CD4-positive, alpha-beta T cell treated with Interleukin-17A for 4 hours (primary cell): Measurements from ENCODE around the gene DDA1.
"Not testable (repeated sequence)": the region's sequence is repeated elsewhere in the genome, so short reads cannot be mapped to it uniquely, and the experiment has no call there.

Source experiments
- DNase-seq: peaks from one replicate; pipeline ENCODE4 v3.0.0-alpha.2; 2020; ENCODE audit warnings: mixed read lengths

Gene DDA1

GRCh38 chr19:17348700-17349099 lies 39.3 kb downstream of the DDA1 start:
- no peak for DNase-seq

GRCh38 chr19:17351815-17352435 lies 42.6 kb downstream of the DDA1 start:
- DNase-seq: no peak

- no peak for DNase-seq
These were observed 43.4 kb downstream of the DDA1 start for GRCh38 chr19:17352608-17353280.

- DNase-seq: no peak
These were observed 44.0 kb downstream of the DDA1 start for GRCh38 chr19:17353386-17353785.

GRCh38 chr19:17357078-17357666 lies 47.8 kb downstream of the DDA1 start:
- DNase-seq: no peak

- DNase-seq: no peak
These were observed 48.4 kb downstream of the DDA1 start for GRCh38 chr19:17357724-17358123.

- DNase-seq: no peak
These were observed 49.0 kb downstream of the DDA1 start for GRCh38 chr19:17358395-17358794.

GRCh38 chr19:17359905-17360800 lies 50.8 kb downstream of the DDA1 start:
- no peak for DNase-seq

- not testable (repeated sequence) for DNase-seq
These were observed 54.7 kb downstream of the DDA1 start for GRCh38 chr19:17363852-17364605.

- no peak for DNase-seq
These were observed 56.0 kb downstream of the DDA1 start for GRCh38 chr19:17365361-17365760.

- no peak for DNase-seq
These were observed 60.7 kb downstream of the DDA1 start for GRCh38 chr19:17370026-17370587.
